ENCODE measurements around the gene TXNIP. TPM values are rescaled to one million over a fixed set of nuclear protein-coding genes. Genes with fewer than 3 reads are reported as not detected.
A peak's percentile ranks its signal among the peaks of the same experiment; 100 is the strongest.

Gene TXNIP
- polyA plus RNA-seq, 1 of the 3 experiments (the other 2 are of a cell fraction): 44.6 TPM

- TF ChIP-seq CTCF (IDR thresholded peaks at IDR 0.05) (peak; percentile 48), REST (IDR thresholded peaks at IDR 0.05; ENCODE audit: low read depth, low read length) (no peak), TCF12 (IDR thresholded peaks at IDR 0.05) (peak; percentile 63; the same call in 1 of the 2 replicates), GATA2 (CRISPR knock-in tag; IDR thresholded peaks at IDR 0.05) (no peak), FOSL2 (IDR thresholded peaks at IDR 0.05; ENCODE audit: borderline replicate concordance, low read depth) (peak; percentile 45; the same call in 1 of the 2 replicates), MXI1 (IDR thresholded peaks at IDR 0.05; ENCODE audit: low read depth, low read length) (no peak; the same call in 1 of the 2 replicates), JUND (IDR thresholded peaks at IDR 0.05) (peak; percentile 38; the same call in 1 of the 2 replicates), RFX5 (IDR thresholded peaks at IDR 0.05; ENCODE audit: low read length) (peak; percentile 83), NRF1 (IDR thresholded peaks at IDR 0.05; ENCODE audit: low read depth, low read length) (no peak), NFIC (IDR thresholded peaks at IDR 0.05; ENCODE audit: borderline replicate concordance) (no peak), FOXJ3 (CRISPR knock-in tag; IDR thresholded peaks at IDR 0.05) (0 out of 2 replicates have a peak, but pooled peaks have one; percentile 37), FOXM1 (IDR thresholded peaks at IDR 0.05; ENCODE audit: low read depth) (no peak), TAF1 (IDR thresholded peaks at IDR 0.05; ENCODE audit: borderline replicate concordance, low read depth, low read length) (peak; percentile 65), RCOR1 (IDR thresholded peaks at IDR 0.05; ENCODE audit: low read length) (no peak; the same call in 1 of the 2 replicates), GABPA (IDR thresholded peaks at IDR 0.05; ENCODE audit: low read depth) (peak; percentile 60), CHD2 (IDR thresholded peaks at IDR 0.05; ENCODE audit: low read length, partially characterized antibody) (peak; percentile 66)
- TF ChIP-seq, protein P1, sequence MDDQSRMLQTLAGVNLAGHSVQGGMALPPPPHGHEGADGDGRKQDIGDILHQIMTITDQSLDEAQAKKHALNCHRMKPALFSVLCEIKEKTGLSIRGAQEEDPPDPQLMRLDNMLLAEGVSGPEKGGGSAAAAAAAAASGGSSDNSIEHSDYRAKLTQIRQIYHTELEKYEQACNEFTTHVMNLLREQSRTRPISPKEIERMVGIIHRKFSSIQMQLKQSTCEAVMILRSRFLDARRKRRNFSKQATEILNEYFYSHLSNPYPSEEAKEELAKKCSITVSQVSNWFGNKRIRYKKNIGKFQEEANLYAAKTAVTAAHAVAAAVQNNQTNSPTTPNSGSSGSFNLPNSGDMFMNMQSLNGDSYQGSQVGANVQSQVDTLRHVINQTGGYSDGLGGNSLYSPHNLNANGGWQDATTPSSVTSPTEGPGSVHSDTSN (IDR thresholded peaks at IDR 0.05): peak; percentile 72
- TF ChIP-seq, protein P2, sequence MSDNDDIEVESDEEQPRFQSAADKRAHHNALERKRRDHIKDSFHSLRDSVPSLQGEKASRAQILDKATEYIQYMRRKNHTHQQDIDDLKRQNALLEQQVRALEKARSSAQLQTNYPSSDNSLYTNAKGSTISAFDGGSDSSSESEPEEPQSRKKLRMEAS (IDR thresholded peaks at IDR 0.05; ENCODE audit: low read depth): peak; percentile 90
Measured at GRCh38 chr1:145978854-145979745, 17.3 kb downstream of the TXNIP start (continued).
